ENCODE results near the gene NDC80. TPM values are rescaled to one million over a fixed set of nuclear protein-coding genes. Genes with fewer than 3 reads are reported as not detected.

Gene NDC80
- polyA plus RNA-seq, 3 donors = 0.16 to 4.0 (median 0.21) TPM

- H3K27ac ChIP-seq (ENCODE audit: low read depth, low read length) = no peak overlapping the region
- WGBS, 3 donors = 77 to 96% (median 83%) methylated on average over 3 of the region's 3 CpGs
Measured at GRCh38 chr18:2551425-2551824, 19.9 kb upstream of the NDC80 start.

GRCh38 chr18:2554696-2555095, 16.7 kb upstream of the NDC80 start:
- 75 to 79% (median 76%) methylated on average over 4 of the region's 4 CpGs for WGBS, 3 donors
- H3K27ac ChIP-seq (ENCODE audit: low read depth, low read length) = no peak overlapping the region

GRCh38 chr18:2555895-2556294, 15.5 kb upstream of the NDC80 start:
- WGBS, 3 donors = 74 to 79% (median 74%) methylated on average over 4 of the region's 4 CpGs
- H3K27ac ChIP-seq (ENCODE audit: low read depth, low read length) = no peak overlapping the region

- 0 to 75% (median 64%) methylated on average over 1 of the region's 1 CpG for WGBS, 3 donors
- no peak overlapping the region for H3K27ac ChIP-seq (ENCODE audit: low read depth, low read length)
Measured at GRCh38 chr18:2557536-2557935, 13.8 kb upstream of the NDC80 start.

GRCh38 chr18:2559249-2559648, 12.1 kb upstream of the NDC80 start:
- 97 to 100% (median 100%) methylated on average over 1 of the region's 1 CpG for WGBS, 3 donors
- H3K27ac ChIP-seq (ENCODE audit: low read depth, low read length) = no peak overlapping the region

- 89 to 97% (median 93%) methylated on average over 1 of the region's 1 CpG for WGBS, 3 donors
- H3K27ac ChIP-seq (ENCODE audit: low read depth, low read length) = no peak overlapping the region
Measured at GRCh38 chr18:2564373-2564772, 7.0 kb upstream of the NDC80 start.

- H3K27ac ChIP-seq (ENCODE audit: low read depth, low read length) = no peak overlapping the region
- 78 to 83% (median 82%) methylated on average over 6 of the region's 6 CpGs for WGBS, 3 donors
Measured at GRCh38 chr18:2568129-2568528, 3.2 kb upstream of the NDC80 start.

- no peak overlapping the region for H3K27ac ChIP-seq (ENCODE audit: low read depth, low read length)
- 82 to 96% (median 91%) methylated on average over 3 of the region's 3 CpGs for WGBS, 3 donors
Measured at GRCh38 chr18:2568605-2569004, 2.8 kb upstream of the NDC80 start.

GRCh38 chr18:2569338-2570207, 1.8 kb upstream of the NDC80 start:
- no peak overlapping the region for H3K27ac ChIP-seq (ENCODE audit: low read depth, low read length)
- WGBS, 3 donors = 84 to 86% (median 84%) methylated on average over 10 of the region's 10 CpGs

- 0 to 1% (median 0%) methylated on average over 16 of the region's 16 CpGs for WGBS, 3 donors
Measured at GRCh38 chr18:2570772-2571199, 571 bp upstream of the NDC80 start.

GRCh38 chr18:2572171-2572569, 813 bp downstream of the NDC80 start:
- H3K27ac ChIP-seq (ENCODE audit: low read depth, low read length) = no peak overlapping the region
- WGBS, 3 donors = 0 to 9% (median 7%) methylated on average over 1 of the region's 1 CpG

More at GRCh38 chr18:2570772-2571199, 571 bp upstream of the NDC80 start:
- H3K27ac ChIP-seq (ENCODE audit: low read depth, low read length) = peak overlapping the region; percentile 68

- 43 to 49% (median 47%) methylated on average over 5 of the region's 5 CpGs for WGBS, 3 donors
- H3K27ac ChIP-seq (ENCODE audit: low read depth, low read length) = no peak overlapping the region
Measured at GRCh38 chr18:2572892-2573291, 1.5 kb downstream of the NDC80 start.

GRCh38 chr18:2573408-2573807, 2.1 kb downstream of the NDC80 start:
- H3K27ac ChIP-seq (ENCODE audit: low read depth, low read length) = no peak overlapping the region
- WGBS, 3 donors = 42 to 69% (median 66%) methylated on average over 2 of the region's 2 CpGs

GRCh38 chr18:2587788-2588187, 16.4 kb downstream of the NDC80 start:
- no peak overlapping the region for H3K27ac ChIP-seq (ENCODE audit: low read depth, low read length)
- WGBS, 3 donors = 93 to 97% (median 93%) methylated on average over 3 of the region's 3 CpGs

GRCh38 chr18:2588666-2589344, 17.4 kb downstream of the NDC80 start:
- 65 to 80% (median 69%) methylated on average over 5 of the region's 5 CpGs for WGBS, 3 donors
- no peak overlapping the region for H3K27ac ChIP-seq (ENCODE audit: low read depth, low read length)

- 80 to 86% (median 82%) methylated on average over 3 of the region's 3 CpGs for WGBS, 3 donors
- no peak overlapping the region for H3K27ac ChIP-seq (ENCODE audit: low read depth, low read length)
Measured at GRCh38 chr18:2589345-2590068, 18.1 kb downstream of the NDC80 start.

- WGBS, 3 donors = 75 to 86% (median 77%) methylated on average over 2 of the region's 2 CpGs
- H3K27ac ChIP-seq (ENCODE audit: low read depth, low read length) = no peak overlapping the region
Measured at GRCh38 chr18:2590303-2590702, 18.9 kb downstream of the NDC80 start.

GRCh38 chr18:2597639-2598038, 26.3 kb downstream of the NDC80 start:
- WGBS, 3 donors = 83 to 94% (median 87%) methylated on average over 5 of the region's 5 CpGs
- no peak overlapping the region for H3K27ac ChIP-seq (ENCODE audit: low read depth, low read length)

- H3K27ac ChIP-seq (ENCODE audit: low read depth, low read length) = no peak overlapping the region
Measured at GRCh38 chr18:2602844-2603243, 31.5 kb downstream of the NDC80 start.
